GM23338 (cell line): ENCODE measurements around the gene PTCD2. TPM values are rescaled to one million over a fixed set of nuclear protein-coding genes. Genes with fewer than 3 reads are reported as not detected.

Experiments used
- EZH2 ChIP-seq: fragments of 200-600 bp; sonication (generic); IDR thresholded peaks from one replicate; pipeline ENCODE4 v1.8.0; 2017; ENCODE audit warnings: antibody characterized with exemption, mild to moderate bottlenecking, low read depth; ENCODE audit not compliant: unreplicated experiment
- POLR2AphosphoS5 ChIP-seq: IDR thresholded peaks from 2 replicates; pipeline ENCODE4 v1.6.1; 2016; ENCODE audit warnings: antibody characterized with exemption, low read depth
- polyA plus RNA-seq: library from polyadenylated mRNA; unstranded; fragments of >200 nt; fragmentation: Nextera tagmentation; extraction: Ambion mirVana; gene quantifications from 2 replicates; pipeline ENCODE4 v1.2.1, GENCODE V29; 2016
- total RNA-seq: library from RNA; depleted of rRNA; stranded (reverse); fragments of >200 nt; shearing (Covaris generic); gene quantifications from 2 replicates; pipeline ENCODE4 v1.2.3, GENCODE V29; 2014
- TF ChIP-seq, protein P1 (sequence below): fragments of 250-450 bp; sonication (Bioruptor Pico); IDR thresholded peaks from 2 replicates; pipeline ENCODE4 v1.5.0; 2020; ENCODE audit warnings: mild to moderate bottlenecking, moderate library complexity
- TF ChIP-seq, protein P2 (sequence below), 2 experiments: fragments of 200-600 bp in 1 of 2; sonication (generic) in 1 of 2; conservative IDR thresholded peaks; 2 replicates each; pipeline versions ENCODE4 v1.5.1 to v1.6.1; 2016 to 2017; ENCODE audit warnings: antibody characterized with exemption in 2 of 2, low read depth in 2 of 2, mild to moderate bottlenecking in 2 of 2, moderate library complexity in 1 of 2
- TF ChIP-seq, protein P3 (sequence below): IDR thresholded peaks from one replicate; pipeline ENCODE4 v1.6.1; 2018; ENCODE audit warnings: antibody characterized with exemption; ENCODE audit not compliant: unreplicated experiment

The PTCD2 gene
- total and polyA plus RNA-seq, 2 experiments from 2014 or later, result 8.8 to 14.5 TPM

DNA sequence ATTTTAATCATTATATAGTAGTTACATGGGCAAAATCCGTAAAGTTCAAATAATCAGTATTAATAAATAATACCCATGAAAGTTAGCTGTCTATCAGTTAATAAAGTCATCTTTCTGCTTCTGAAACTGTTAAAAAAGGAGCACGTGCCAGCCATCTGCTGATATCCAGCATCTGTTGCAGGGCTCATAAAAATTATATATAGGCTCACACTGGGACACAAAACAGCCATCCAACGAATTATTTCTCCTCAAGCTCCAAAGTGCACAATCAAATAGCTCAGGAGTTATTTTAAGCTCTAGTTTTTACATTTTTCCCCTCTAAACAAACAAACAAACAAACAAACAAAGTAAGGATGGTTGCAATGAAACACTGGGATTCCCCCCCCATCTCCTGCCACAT lies 48.5 kb upstream of the PTCD2 start (continued):
- TF ChIP-seq, protein P1, sequence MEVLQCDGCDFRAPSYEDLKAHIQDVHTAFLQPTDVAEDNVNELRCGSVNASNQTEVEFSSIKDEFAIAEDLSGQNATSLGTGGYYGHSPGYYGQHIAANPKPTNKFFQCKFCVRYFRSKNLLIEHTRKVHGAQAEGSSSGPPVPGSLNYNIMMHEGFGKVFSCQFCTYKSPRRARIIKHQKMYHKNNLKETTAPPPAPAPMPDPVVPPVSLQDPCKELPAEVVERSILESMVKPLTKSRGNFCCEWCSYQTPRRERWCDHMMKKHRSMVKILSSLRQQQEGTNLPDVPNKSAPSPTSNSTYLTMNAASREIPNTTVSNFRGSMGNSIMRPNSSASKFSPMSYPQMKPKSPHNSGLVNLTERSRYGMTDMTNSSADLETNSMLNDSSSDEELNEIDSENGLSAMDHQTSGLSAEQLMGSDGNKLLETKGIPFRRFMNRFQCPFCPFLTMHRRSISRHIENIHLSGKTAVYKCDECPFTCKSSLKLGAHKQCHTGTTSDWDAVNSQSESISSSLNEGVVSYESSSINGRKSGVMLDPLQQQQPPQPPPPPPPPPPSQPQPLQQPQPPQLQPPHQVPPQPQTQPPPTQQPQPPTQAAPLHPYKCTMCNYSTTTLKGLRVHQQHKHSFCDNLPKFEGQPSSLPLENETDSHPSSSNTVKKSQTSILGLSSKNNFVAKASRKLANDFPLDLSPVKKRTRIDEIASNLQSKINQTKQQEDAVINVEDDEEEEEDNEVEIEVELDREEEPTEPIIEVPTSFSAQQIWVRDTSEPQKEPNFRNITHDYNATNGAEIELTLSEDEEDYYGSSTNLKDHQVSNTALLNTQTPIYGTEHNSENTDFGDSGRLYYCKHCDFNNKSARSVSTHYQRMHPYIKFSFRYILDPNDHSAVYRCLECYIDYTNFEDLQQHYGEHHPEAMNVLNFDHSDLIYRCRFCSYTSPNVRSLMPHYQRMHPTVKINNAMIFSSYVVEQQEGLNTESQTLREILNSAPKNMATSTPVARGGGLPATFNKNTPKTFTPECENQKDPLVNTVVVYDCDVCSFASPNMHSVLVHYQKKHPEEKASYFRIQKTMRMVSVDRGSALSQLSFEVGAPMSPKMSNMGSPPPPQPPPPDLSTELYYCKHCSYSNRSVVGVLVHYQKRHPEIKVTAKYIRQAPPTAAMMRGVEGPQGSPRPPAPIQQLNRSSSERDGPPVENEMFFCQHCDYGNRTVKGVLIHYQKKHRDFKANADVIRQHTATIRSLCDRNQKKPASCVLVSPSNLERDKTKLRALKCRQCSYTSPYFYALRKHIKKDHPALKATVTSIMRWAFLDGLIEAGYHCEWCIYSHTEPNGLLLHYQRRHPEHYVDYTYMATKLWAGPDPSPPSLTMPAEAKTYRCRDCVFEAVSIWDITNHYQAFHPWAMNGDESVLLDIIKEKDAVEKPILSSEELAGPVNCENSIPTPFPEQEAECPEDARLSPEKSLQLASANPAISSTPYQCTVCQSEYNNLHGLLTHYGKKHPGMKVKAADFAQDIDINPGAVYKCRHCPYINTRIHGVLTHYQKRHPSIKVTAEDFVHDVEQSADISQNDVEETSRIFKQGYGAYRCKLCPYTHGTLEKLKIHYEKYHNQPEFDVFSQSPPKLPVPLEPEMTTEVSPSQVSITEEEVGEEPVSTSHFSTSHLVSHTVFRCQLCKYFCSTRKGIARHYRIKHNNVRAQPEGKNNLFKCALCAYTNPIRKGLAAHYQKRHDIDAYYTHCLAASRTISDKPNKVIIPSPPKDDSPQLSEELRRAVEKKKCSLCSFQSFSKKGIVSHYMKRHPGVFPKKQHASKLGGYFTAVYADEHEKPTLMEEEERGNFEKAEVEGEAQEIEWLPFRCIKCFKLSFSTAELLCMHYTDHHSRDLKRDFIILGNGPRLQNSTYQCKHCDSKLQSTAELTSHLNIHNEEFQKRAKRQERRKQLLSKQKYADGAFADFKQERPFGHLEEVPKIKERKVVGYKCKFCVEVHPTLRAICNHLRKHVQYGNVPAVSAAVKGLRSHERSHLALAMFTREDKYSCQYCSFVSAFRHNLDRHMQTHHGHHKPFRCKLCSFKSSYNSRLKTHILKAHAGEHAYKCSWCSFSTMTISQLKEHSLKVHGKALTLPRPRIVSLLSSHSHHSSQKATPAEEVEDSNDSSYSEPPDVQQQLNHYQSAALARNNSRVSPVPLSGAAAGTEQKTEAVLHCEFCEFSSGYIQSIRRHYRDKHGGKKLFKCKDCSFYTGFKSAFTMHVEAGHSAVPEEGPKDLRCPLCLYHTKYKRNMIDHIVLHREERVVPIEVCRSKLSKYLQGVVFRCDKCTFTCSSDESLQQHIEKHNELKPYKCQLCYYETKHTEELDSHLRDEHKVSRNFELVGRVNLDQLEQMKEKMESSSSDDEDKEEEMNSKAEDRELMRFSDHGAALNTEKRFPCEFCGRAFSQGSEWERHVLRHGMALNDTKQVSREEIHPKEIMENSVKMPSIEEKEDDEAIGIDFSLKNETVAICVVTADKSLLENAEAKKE (CRISPR knock-in tag), result no peak
- TF ChIP-seq, protein P2, sequence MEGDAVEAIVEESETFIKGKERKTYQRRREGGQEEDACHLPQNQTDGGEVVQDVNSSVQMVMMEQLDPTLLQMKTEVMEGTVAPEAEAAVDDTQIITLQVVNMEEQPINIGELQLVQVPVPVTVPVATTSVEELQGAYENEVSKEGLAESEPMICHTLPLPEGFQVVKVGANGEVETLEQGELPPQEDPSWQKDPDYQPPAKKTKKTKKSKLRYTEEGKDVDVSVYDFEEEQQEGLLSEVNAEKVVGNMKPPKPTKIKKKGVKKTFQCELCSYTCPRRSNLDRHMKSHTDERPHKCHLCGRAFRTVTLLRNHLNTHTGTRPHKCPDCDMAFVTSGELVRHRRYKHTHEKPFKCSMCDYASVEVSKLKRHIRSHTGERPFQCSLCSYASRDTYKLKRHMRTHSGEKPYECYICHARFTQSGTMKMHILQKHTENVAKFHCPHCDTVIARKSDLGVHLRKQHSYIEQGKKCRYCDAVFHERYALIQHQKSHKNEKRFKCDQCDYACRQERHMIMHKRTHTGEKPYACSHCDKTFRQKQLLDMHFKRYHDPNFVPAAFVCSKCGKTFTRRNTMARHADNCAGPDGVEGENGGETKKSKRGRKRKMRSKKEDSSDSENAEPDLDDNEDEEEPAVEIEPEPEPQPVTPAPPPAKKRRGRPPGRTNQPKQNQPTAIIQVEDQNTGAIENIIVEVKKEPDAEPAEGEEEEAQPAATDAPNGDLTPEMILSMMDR (conservative IDR thresholded peaks at IDR 0.05; ENCODE audit: low read depth in 2 of 2), result no peak
- TF ChIP-seq POLR2AphosphoS5 (no peak), EZH2 (no peak)
- TF ChIP-seq, protein P3, sequence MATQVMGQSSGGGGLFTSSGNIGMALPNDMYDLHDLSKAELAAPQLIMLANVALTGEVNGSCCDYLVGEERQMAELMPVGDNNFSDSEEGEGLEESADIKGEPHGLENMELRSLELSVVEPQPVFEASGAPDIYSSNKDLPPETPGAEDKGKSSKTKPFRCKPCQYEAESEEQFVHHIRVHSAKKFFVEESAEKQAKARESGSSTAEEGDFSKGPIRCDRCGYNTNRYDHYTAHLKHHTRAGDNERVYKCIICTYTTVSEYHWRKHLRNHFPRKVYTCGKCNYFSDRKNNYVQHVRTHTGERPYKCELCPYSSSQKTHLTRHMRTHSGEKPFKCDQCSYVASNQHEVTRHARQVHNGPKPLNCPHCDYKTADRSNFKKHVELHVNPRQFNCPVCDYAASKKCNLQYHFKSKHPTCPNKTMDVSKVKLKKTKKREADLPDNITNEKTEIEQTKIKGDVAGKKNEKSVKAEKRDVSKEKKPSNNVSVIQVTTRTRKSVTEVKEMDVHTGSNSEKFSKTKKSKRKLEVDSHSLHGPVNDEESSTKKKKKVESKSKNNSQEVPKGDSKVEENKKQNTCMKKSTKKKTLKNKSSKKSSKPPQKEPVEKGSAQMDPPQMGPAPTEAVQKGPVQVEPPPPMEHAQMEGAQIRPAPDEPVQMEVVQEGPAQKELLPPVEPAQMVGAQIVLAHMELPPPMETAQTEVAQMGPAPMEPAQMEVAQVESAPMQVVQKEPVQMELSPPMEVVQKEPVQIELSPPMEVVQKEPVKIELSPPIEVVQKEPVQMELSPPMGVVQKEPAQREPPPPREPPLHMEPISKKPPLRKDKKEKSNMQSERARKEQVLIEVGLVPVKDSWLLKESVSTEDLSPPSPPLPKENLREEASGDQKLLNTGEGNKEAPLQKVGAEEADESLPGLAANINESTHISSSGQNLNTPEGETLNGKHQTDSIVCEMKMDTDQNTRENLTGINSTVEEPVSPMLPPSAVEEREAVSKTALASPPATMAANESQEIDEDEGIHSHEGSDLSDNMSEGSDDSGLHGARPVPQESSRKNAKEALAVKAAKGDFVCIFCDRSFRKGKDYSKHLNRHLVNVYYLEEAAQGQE, result no peak
